WTC11 (cell line): ENCODE data around the gene TXNL4A. TPM values are rescaled to one million over a fixed set of nuclear protein-coding genes. Genes with fewer than 3 reads are reported as not detected.
A peak's percentile ranks its signal among the peaks of the same experiment; 100 is the strongest.

Experiments used
- ATAC-seq: fragments of 200-7000 bp; cut with Tn5 transposase; 2 replicates; pipeline ENCODE4 v1.10.0; 2021; ENCODE audit warnings: mild to moderate bottlenecking, moderate library complexity
- CTCF ChIA-PET: fragments of 300-600 bp; sonication (Branson Sonifier 250); formaldehyde crosslinking; loops from one replicate; lab custom pipeline; 2021; ENCODE audit warnings: antibody characterized with exemption; lab: Charles Lee
- POLR2A ChIA-PET: fragments of 350-600 bp; sonication (Branson Sonifier 250); formaldehyde crosslinking; loops from one replicate; lab custom pipeline; 2021; ENCODE audit warnings: antibody characterized with exemption; lab: Charles Lee
- DNase-seq: peaks from one replicate; pipeline ENCODE4 v3.0.0; 2021; ENCODE audit warnings: low spot score
- H3K27ac Mint-ChIP-seq: 2 replicates; pipeline ENCODE4 v1.8.0; 2021; ENCODE audit warnings: mixed read lengths
- H3K27me3 Mint-ChIP-seq: 2 replicates; pipeline ENCODE4 v1.8.0; 2021; ENCODE audit warnings: low read depth, mild to moderate bottlenecking, moderate library complexity, mixed read lengths
- H3K36me3 Mint-ChIP-seq: 2 replicates; pipeline ENCODE4 v1.8.0; 2021; ENCODE audit warnings: mixed read lengths
- H3K4me1 Mint-ChIP-seq: 2 replicates; pipeline ENCODE4 v1.8.0; 2022; ENCODE audit warnings: mixed read lengths
- H3K4me3 Mint-ChIP-seq: 2 replicates; pipeline ENCODE4 v1.8.0; 2021; ENCODE audit warnings: mild to moderate bottlenecking, moderate library complexity, mixed read lengths
- H3K9me3 Mint-ChIP-seq: 2 replicates; pipeline ENCODE4 v1.8.0; 2021; ENCODE audit warnings: mixed read lengths
- ATF1 ChIP-seq: sonication (generic); formaldehyde crosslinking; IDR thresholded peaks from 2 replicates; pipeline ENCODE4 v1.8.1; 2023; ENCODE audit warnings: mild to moderate bottlenecking, moderate library complexity, missing genetic modification reagents
- CREB1 ChIP-seq: sonication (generic); formaldehyde crosslinking; IDR thresholded peaks from 2 replicates; pipeline ENCODE4 v1.8.0; 2023; ENCODE audit warnings: mild to moderate bottlenecking, missing genetic modification reagents
- ELF4 ChIP-seq: sonication (generic); formaldehyde crosslinking; IDR thresholded peaks from 2 replicates; pipeline ENCODE4 v1.8.1; 2022; ENCODE audit warnings: low read depth, mild to moderate bottlenecking, moderate library complexity, missing genetic modification reagents
- ETV6 ChIP-seq: sonication (generic); formaldehyde crosslinking; IDR thresholded peaks from 2 replicates; pipeline ENCODE4 v1.8.1; 2022; ENCODE audit warnings: mild to moderate bottlenecking, missing genetic modification reagents
- FOXP1 ChIP-seq: sonication (generic); formaldehyde crosslinking; IDR thresholded peaks from 2 replicates; pipeline ENCODE4 v1.8.0; 2022; ENCODE audit warnings: missing genetic modification reagents, mild to moderate bottlenecking, moderate library complexity, borderline replicate concordance
- GABPB1 ChIP-seq: sonication (generic); formaldehyde crosslinking; IDR thresholded peaks from 2 replicates; pipeline ENCODE4 v1.8.1; 2023; ENCODE audit warnings: mild to moderate bottlenecking, missing genetic modification reagents
- GRHL2 ChIP-seq: fragments of 250-450 bp; sonication (Bioruptor Pico); IDR thresholded peaks from 2 replicates; pipeline ENCODE4 v1.8.0; 2022; ENCODE audit warnings: mild to moderate bottlenecking, moderate library complexity; ENCODE audit not compliant: insufficient replicate concordance, severe bottlenecking
- JAZF1 ChIP-seq: fragments of 250-450 bp; sonication (Bioruptor Pico); IDR thresholded peaks from 2 replicates; pipeline ENCODE4 v1.9.0; 2021; ENCODE audit warnings: moderate library complexity, mild to moderate bottlenecking, inconsistent platforms
- MXD4 ChIP-seq: fragments of 250-450 bp; sonication (Bioruptor Pico); IDR thresholded peaks from 2 replicates; pipeline ENCODE4 v1.8.0; 2021; ENCODE audit warnings: mild to moderate bottlenecking, moderate library complexity, borderline replicate concordance
- NFYB ChIP-seq: sonication (generic); formaldehyde crosslinking; conservative IDR thresholded peaks from 2 replicates; pipeline ENCODE4 v1.8.0; 2022; ENCODE audit warnings: low read depth, missing genetic modification reagents
- NR1H2 ChIP-seq: sonication (generic); formaldehyde crosslinking; IDR thresholded peaks from 2 replicates; pipeline ENCODE4 v1.9.0; 2021; ENCODE audit warnings: mild to moderate bottlenecking, moderate library complexity, missing genetic modification reagents
- NR3C1 ChIP-seq: sonication (generic); formaldehyde crosslinking; conservative IDR thresholded peaks from 2 replicates; pipeline ENCODE4 v1.8.1; 2023; ENCODE audit warnings: low read depth, mild to moderate bottlenecking, missing genetic modification reagents
- PRRX2 ChIP-seq: fragments of 250-450 bp; sonication (Bioruptor Pico); IDR thresholded peaks from 2 replicates; pipeline ENCODE4 v1.8.0; 2021; ENCODE audit warnings: mild to moderate bottlenecking
- SMAD4 ChIP-seq: sonication (generic); formaldehyde crosslinking; IDR thresholded peaks from 2 replicates; pipeline ENCODE4 v1.8.0; 2022; ENCODE audit warnings: mild to moderate bottlenecking, missing genetic modification reagents
- ZNF121 ChIP-seq: sonication (generic); formaldehyde crosslinking; IDR thresholded peaks from 2 replicates; pipeline ENCODE4 v1.8.0; 2023; ENCODE audit warnings: missing genetic modification reagents
- ZNF263 ChIP-seq: sonication (generic); formaldehyde crosslinking; IDR thresholded peaks from 2 replicates; pipeline ENCODE4 v1.8.1; 2022; ENCODE audit warnings: low read depth, mild to moderate bottlenecking, moderate library complexity, missing genetic modification reagents
- total RNA-seq: library from RNA; stranded (reverse); gene quantifications from 3 replicates; pipeline ENCODE4 v1.2.3, GENCODE V29; 2021
- TF ChIP-seq, protein P1 (sequence below): sonication (generic); formaldehyde crosslinking; IDR thresholded peaks from 2 replicates; pipeline ENCODE4 v1.8.1; 2022; ENCODE audit warnings: mild to moderate bottlenecking, missing genetic modification reagents, moderate library complexity, borderline replicate concordance
- TF ChIP-seq, protein P2 (sequence below): sonication (generic); formaldehyde crosslinking; IDR thresholded peaks from 2 replicates; pipeline ENCODE4 v1.8.0; 2022; ENCODE audit warnings: mild to moderate bottlenecking, missing genetic modification reagents
- TF ChIP-seq, protein P3 (sequence below): sonication (generic); formaldehyde crosslinking; IDR thresholded peaks from 2 replicates; pipeline ENCODE4 v1.8.1; 2023; ENCODE audit warnings: mild to moderate bottlenecking, missing genetic modification reagents
- TF ChIP-seq, protein P4 (sequence below): sonication (generic); formaldehyde crosslinking; IDR thresholded peaks from 2 replicates; pipeline ENCODE4 v1.8.0; 2022; ENCODE audit warnings: missing genetic modification reagents
- TF ChIP-seq, protein P5 (sequence below): sonication (generic); formaldehyde crosslinking; conservative IDR thresholded peaks from 2 replicates; pipeline ENCODE4 v1.8.1; 2022; ENCODE audit warnings: mild to moderate bottlenecking, missing genetic modification reagents
- TF ChIP-seq, protein P6 (sequence below): sonication (generic); formaldehyde crosslinking; IDR thresholded peaks from 2 replicates; pipeline ENCODE4 v1.8.0; 2023; ENCODE audit warnings: mild to moderate bottlenecking, missing genetic modification reagents

The TXNL4A gene
- total RNA-seq, 1 experiment from 2014 or later, result 157 TPM

DNA sequence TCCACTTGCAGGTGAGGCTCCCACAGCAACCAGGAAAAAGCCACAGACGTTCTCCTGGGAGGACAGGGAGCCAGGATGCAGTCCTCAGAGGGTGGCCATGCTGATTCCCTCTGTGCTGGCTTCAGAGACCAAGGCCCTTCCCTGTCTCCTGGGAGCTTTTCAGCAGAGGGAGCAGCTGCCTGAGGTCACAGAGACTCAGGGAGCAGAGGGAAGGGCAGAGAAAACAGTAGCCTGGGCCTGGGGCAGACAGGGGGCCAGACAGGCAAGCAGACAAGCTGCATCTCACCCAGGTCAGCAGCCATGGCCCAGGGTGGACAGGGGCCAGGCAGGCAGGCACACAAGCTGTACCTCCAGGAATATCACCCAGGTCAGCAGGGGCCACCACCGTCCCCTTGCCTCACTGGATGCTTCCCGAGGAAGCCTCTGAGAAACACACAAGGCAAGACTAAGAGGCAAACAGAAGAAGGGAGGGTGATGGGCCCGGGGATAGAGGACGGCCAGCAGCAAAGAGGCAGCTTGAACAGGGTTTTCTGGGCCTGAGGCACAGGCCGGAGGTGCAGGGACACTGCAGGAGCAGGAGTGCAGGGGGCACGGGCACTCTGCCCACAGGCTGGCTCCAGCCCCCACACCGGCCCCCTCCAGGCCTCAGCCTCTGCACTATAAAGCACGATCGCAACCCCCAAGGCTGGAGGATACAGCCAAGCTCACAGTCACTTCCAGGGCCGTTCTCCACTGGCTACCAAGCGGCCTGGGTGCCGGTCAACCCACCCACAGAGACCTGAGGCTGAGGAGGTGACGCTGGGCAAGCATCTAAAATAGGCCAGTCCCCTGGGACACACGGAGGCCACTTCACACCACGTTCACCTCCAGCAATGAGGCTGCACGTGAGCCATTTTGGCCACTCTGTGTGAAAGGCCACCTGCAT lies 43.0 kb downstream of the TXNL4A start:
- TF ChIP-seq SMAD4 (no peak), PRRX2 (CRISPR knock-in tag) (no peak), FOXP1 (CRISPR knock-in tag) (no peak), ZNF263 (no peak), ELF4 (no peak), NFYB (CRISPR knock-in tag) (no peak), NR3C1 (CRISPR knock-in tag) (no peak), ZNF121 (no peak), CREB1 (CRISPR knock-in tag) (no peak)
- TF ChIP-seq, protein P1, sequence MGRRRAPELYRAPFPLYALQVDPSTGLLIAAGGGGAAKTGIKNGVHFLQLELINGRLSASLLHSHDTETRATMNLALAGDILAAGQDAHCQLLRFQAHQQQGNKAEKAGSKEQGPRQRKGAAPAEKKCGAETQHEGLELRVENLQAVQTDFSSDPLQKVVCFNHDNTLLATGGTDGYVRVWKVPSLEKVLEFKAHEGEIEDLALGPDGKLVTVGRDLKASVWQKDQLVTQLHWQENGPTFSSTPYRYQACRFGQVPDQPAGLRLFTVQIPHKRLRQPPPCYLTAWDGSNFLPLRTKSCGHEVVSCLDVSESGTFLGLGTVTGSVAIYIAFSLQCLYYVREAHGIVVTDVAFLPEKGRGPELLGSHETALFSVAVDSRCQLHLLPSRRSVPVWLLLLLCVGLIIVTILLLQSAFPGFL (CRISPR knock-in tag), result no peak
- TF ChIP-seq, protein P2, sequence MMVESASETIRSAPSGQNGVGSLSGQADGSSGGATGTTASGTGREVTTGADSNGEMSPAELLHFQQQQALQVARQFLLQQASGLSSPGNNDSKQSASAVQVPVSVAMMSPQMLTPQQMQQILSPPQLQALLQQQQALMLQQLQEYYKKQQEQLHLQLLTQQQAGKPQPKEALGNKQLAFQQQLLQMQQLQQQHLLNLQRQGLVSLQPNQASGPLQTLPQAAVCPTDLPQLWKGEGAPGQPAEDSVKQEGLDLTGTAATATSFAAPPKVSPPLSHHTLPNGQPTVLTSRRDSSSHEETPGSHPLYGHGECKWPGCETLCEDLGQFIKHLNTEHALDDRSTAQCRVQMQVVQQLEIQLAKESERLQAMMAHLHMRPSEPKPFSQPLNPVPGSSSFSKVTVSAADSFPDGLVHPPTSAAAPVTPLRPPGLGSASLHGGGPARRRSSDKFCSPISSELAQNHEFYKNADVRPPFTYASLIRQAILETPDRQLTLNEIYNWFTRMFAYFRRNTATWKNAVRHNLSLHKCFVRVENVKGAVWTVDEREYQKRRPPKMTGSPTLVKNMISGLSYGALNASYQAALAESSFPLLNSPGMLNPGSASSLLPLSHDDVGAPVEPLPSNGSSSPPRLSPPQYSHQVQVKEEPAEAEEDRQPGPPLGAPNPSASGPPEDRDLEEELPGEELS (CRISPR knock-in tag), result no peak
- TF ChIP-seq, protein P3, sequence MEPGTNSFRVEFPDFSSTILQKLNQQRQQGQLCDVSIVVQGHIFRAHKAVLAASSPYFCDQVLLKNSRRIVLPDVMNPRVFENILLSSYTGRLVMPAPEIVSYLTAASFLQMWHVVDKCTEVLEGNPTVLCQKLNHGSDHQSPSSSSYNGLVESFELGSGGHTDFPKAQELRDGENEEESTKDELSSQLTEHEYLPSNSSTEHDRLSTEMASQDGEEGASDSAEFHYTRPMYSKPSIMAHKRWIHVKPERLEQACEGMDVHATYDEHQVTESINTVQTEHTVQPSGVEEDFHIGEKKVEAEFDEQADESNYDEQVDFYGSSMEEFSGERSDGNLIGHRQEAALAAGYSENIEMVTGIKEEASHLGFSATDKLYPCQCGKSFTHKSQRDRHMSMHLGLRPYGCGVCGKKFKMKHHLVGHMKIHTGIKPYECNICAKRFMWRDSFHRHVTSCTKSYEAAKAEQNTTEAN (CRISPR knock-in tag), result no peak
- H3K36me3 Mint-ChIP-seq, result 0 out of 2 replicates have a peak, but pooled peaks cover 2% of the 10 kb centered on the region
- ChIA-PET POLR2A (no interaction called here), CTCF (interaction anchor here (2.1 kb wide), 1 partner anchor 11 kb away, joined by 8 read pairs; no protein-coding TSS in a partner anchor)
- H3K9me3 Mint-ChIP-seq, result no peaks in the 10 kb centered on the region
- H3K4me3 Mint-ChIP-seq, result no peak overlapping the region
- peaks cover 13% of the 10 kb centered on the region for H3K4me1 Mint-ChIP-seq
- DNase-seq (no peak), ATAC-seq (no peak)
- peaks cover 15% of the 10 kb centered on the region for H3K27me3 Mint-ChIP-seq
- H3K27ac Mint-ChIP-seq, result peak overlapping the region; percentile 80; the same call in 1 of the 2 replicates

DNA sequence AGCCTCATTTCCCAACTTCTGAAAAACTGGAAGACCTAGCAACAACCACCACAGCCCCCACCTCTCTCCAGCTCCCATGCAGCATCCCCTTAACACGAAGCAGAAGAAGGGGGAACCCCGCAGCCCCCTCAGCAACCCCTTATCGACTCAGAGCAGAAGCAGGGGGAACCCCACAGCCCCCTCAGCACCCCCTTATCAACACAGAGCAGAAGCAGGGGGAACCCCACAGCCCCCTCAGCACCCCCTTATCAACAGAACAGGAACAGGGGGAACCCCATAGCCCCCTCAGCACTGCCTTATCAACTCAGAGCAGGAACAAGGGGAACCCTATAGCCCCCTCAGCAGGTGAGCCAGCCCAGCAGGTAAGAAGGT lies 43.6 kb downstream of the TXNL4A start:
- no peak for DNase-seq
- Mint-ChIP-seq H3K4me1 (peaks cover 13% of the 10 kb centered on the region), H3K27ac (no peak overlapping the region), H3K4me3 (no peak overlapping the region), H3K36me3 (peaks cover 2% of the 10 kb centered on the region; the same call in 1 of the 2 replicates), H3K27me3 (peaks cover 9% of the 10 kb centered on the region), H3K9me3 (no peaks in the 10 kb centered on the region)
- ChIA-PET CTCF (interaction anchor here (2.1 kb wide), 1 partner anchor 11 kb away, joined by 8 read pairs; no protein-coding TSS in a partner anchor), POLR2A (no interaction called here)
- ATAC-seq, result no peak
- TF ChIP-seq GRHL2 (CRISPR knock-in tag) (no peak), MXD4 (CRISPR knock-in tag) (no peak), ETV6 (CRISPR knock-in tag) (no peak), PRRX2 (CRISPR knock-in tag) (no peak), NFYB (CRISPR knock-in tag) (no peak), NR1H2 (CRISPR knock-in tag) (no peak), JAZF1 (CRISPR knock-in tag) (no peak), GABPB1 (CRISPR knock-in tag) (no peak), ATF1 (CRISPR knock-in tag) (no peak), ZNF121 (no peak)
- TF ChIP-seq, protein P4, sequence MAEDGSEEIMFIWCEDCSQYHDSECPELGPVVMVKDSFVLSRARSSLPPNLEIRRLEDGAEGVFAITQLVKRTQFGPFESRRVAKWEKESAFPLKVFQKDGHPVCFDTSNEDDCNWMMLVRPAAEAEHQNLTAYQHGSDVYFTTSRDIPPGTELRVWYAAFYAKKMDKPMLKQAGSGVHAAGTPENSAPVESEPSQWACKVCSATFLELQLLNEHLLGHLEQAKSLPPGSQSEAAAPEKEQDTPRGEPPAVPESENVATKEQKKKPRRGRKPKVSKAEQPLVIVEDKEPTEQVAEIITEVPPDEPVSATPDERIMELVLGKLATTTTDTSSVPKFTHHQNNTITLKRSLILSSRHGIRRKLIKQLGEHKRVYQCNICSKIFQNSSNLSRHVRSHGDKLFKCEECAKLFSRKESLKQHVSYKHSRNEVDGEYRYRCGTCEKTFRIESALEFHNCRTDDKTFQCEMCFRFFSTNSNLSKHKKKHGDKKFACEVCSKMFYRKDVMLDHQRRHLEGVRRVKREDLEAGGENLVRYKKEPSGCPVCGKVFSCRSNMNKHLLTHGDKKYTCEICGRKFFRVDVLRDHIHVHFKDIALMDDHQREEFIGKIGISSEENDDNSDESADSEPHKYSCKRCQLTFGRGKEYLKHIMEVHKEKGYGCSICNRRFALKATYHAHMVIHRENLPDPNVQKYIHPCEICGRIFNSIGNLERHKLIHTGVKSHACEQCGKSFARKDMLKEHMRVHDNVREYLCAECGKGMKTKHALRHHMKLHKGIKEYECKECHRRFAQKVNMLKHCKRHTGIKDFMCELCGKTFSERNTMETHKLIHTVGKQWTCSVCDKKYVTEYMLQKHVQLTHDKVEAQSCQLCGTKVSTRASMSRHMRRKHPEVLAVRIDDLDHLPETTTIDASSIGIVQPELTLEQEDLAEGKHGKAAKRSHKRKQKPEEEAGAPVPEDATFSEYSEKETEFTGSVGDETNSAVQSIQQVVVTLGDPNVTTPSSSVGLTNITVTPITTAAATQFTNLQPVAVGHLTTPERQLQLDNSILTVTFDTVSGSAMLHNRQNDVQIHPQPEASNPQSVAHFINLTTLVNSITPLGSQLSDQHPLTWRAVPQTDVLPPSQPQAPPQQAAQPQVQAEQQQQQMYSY (CRISPR knock-in tag), result no peak
- TF ChIP-seq, protein P5, sequence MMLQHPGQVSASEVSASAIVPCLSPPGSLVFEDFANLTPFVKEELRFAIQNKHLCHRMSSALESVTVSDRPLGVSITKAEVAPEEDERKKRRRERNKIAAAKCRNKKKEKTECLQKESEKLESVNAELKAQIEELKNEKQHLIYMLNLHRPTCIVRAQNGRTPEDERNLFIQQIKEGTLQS (CRISPR knock-in tag), result no peak
- TF ChIP-seq, protein P6, sequence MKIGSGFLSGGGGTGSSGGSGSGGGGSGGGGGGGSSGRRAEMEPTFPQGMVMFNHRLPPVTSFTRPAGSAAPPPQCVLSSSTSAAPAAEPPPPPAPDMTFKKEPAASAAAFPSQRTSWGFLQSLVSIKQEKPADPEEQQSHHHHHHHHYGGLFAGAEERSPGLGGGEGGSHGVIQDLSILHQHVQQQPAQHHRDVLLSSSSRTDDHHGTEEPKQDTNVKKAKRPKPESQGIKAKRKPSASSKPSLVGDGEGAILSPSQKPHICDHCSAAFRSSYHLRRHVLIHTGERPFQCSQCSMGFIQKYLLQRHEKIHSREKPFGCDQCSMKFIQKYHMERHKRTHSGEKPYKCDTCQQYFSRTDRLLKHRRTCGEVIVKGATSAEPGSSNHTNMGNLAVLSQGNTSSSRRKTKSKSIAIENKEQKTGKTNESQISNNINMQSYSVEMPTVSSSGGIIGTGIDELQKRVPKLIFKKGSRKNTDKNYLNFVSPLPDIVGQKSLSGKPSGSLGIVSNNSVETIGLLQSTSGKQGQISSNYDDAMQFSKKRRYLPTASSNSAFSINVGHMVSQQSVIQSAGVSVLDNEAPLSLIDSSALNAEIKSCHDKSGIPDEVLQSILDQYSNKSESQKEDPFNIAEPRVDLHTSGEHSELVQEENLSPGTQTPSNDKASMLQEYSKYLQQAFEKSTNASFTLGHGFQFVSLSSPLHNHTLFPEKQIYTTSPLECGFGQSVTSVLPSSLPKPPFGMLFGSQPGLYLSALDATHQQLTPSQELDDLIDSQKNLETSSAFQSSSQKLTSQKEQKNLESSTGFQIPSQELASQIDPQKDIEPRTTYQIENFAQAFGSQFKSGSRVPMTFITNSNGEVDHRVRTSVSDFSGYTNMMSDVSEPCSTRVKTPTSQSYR (CRISPR knock-in tag), result no peak
